GM12878 (cell line): Measurements from ENCODE around the gene WDR93.

Source experiments
- EZH2 ChIP-seq: IDR thresholded peaks from 2 replicates; pipeline ENCODE4 v1.6.1; 2012; ENCODE audit warnings: low read depth, mild to moderate bottlenecking, control low read depth, inconsistent platforms, low read length, borderline replicate concordance; ENCODE audit not compliant: control insufficient read depth
- JUND ChIP-seq: IDR thresholded peaks from 2 replicates; pipeline ENCODE4 v1.6.1; 2012; ENCODE audit warnings: low read depth, mild to moderate bottlenecking, low read length, improper control_type of control experiment, moderate library complexity
- MYC ChIP-seq: IDR thresholded peaks from 2 replicates; pipeline ENCODE4 v1.6.1; 2011; ENCODE audit warnings: mild to moderate bottlenecking, low read length, moderate library complexity, inconsistent platforms; ENCODE audit not compliant: insufficient read depth, insufficient replicate concordance, insufficient read length, severe bottlenecking
- POLR2AphosphoS5 ChIP-seq: IDR thresholded peaks from 2 replicates; pipeline ENCODE4 v1.6.1; 2011; ENCODE audit warnings: mild to moderate bottlenecking, low read length, inconsistent platforms
- RAD21 ChIP-seq: IDR thresholded peaks from 2 replicates; pipeline ENCODE4 v1.6.1; 2011; ENCODE audit warnings: mild to moderate bottlenecking, low read depth, low read length, moderate library complexity; ENCODE audit not compliant: insufficient read depth
- RAD51 ChIP-seq: fragments of 450-650 bp; IDR thresholded peaks from 2 replicates; pipeline ENCODE4 v1.6.1; 2016; ENCODE audit warnings: moderate library complexity, mild to moderate bottlenecking, inconsistent platforms
- SIN3A ChIP-seq: IDR thresholded peaks from 2 replicates; pipeline ENCODE4 v1.6.1; 2012; ENCODE audit warnings: low read depth, low read length, improper control_type of control experiment
- TF ChIP-seq, protein P1 (sequence below), 3 experiments: IDR thresholded peaks in 2 of 3; conservative IDR thresholded peaks in 1 of 3; 2 replicates each; pipeline ENCODE4 v1.5.1; 2011; ENCODE audit warnings: low read depth in 3 of 3, low read length in 3 of 3, mild to moderate bottlenecking in 3 of 3, control low read depth in 2 of 3, moderate library complexity in 2 of 3, inconsistent platforms in 1 of 3, mixed read lengths in 1 of 3; ENCODE audit not compliant: control insufficient read depth in 2 of 3, insufficient read depth in 1 of 3; ENCODE audit errors: extremely low read depth in 1 of 3
- TF ChIP-seq, protein P2 (sequence below): IDR thresholded peaks from 2 replicates; pipeline ENCODE4 v1.6.1; 2012; ENCODE audit warnings: low read depth, low read length, improper control_type of control experiment

DNA sequence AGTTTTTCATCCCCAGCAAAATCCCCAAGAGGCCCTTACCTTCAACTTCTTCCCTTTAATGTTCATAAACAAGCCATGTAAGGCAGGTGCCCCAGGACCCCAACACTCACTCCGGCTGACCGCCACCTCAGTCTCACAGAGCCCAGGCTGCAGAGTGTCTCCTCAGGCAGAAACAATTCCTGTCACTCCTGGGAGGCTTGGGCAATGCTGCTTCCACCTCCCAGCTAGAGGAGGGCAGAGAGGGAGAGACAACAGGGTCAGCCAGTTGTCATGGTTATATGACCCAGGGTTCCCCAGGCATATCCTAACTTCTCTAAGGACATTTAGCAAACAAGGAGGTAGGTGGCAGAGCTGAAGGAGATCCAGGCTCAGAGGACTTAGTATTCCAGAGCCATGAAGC lies 11.4 kb upstream of the WDR93 start, which contains the start of gene PLIN1:
- no peak for TF ChIP-seq MYC
- no peak for TF ChIP-seq JUND
- TF ChIP-seq, protein P1, sequence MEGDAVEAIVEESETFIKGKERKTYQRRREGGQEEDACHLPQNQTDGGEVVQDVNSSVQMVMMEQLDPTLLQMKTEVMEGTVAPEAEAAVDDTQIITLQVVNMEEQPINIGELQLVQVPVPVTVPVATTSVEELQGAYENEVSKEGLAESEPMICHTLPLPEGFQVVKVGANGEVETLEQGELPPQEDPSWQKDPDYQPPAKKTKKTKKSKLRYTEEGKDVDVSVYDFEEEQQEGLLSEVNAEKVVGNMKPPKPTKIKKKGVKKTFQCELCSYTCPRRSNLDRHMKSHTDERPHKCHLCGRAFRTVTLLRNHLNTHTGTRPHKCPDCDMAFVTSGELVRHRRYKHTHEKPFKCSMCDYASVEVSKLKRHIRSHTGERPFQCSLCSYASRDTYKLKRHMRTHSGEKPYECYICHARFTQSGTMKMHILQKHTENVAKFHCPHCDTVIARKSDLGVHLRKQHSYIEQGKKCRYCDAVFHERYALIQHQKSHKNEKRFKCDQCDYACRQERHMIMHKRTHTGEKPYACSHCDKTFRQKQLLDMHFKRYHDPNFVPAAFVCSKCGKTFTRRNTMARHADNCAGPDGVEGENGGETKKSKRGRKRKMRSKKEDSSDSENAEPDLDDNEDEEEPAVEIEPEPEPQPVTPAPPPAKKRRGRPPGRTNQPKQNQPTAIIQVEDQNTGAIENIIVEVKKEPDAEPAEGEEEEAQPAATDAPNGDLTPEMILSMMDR (IDR thresholded peaks at IDR 0.05 in 2 of 3, conservative IDR thresholded peaks at IDR 0.05 in 1 of 3; ENCODE audit: control insufficient read depth in 2 of 3, extremely low read depth in 1 of 3, insufficient read depth in 1 of 3, low read depth in 3 of 3, low read length in 3 of 3), result no peak
- TF ChIP-seq, protein P2, sequence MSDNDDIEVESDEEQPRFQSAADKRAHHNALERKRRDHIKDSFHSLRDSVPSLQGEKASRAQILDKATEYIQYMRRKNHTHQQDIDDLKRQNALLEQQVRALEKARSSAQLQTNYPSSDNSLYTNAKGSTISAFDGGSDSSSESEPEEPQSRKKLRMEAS, result no peak
- TF ChIP-seq RAD21, result no peak
- TF ChIP-seq EZH2, result no peak
- TF ChIP-seq POLR2AphosphoS5, result no peak
- no peak for TF ChIP-seq SIN3A
- no peak for TF ChIP-seq RAD51
